WTC11 (cell line): Measurements from ENCODE around the gene NOL9.

Experiments used
- JUN ChIP-seq: sonication (generic); formaldehyde crosslinking; IDR thresholded peaks from 2 replicates; pipeline ENCODE4 v1.8.0; 2023; ENCODE audit warnings: mild to moderate bottlenecking, missing genetic modification reagents
- MAX ChIP-seq: sonication (generic); formaldehyde crosslinking; IDR thresholded peaks from 2 replicates; pipeline ENCODE4 v1.8.0; 2022; ENCODE audit warnings: mild to moderate bottlenecking, missing genetic modification reagents
- NR1H2 ChIP-seq: sonication (generic); formaldehyde crosslinking; IDR thresholded peaks from 2 replicates; pipeline ENCODE4 v1.9.0; 2021; ENCODE audit warnings: mild to moderate bottlenecking, moderate library complexity, missing genetic modification reagents
- PRRX2 ChIP-seq: fragments of 250-450 bp; sonication (Bioruptor Pico); IDR thresholded peaks from 2 replicates; pipeline ENCODE4 v1.8.0; 2021; ENCODE audit warnings: mild to moderate bottlenecking
- ZNF232 ChIP-seq: sonication (generic); formaldehyde crosslinking; IDR thresholded peaks from 2 replicates; pipeline ENCODE4 v1.8.0; 2022; ENCODE audit warnings: mild to moderate bottlenecking, missing genetic modification reagents
- TF ChIP-seq, protein P1 (sequence below): fragments of 200-600 bp; IDR thresholded peaks from 2 replicates; pipeline ENCODE4 v1.8.0; 2022; ENCODE audit warnings: antibody characterized with exemption
- TF ChIP-seq, protein P2 (sequence below): sonication (generic); formaldehyde crosslinking; IDR thresholded peaks from 2 replicates; pipeline ENCODE4 v1.8.1; 2022; ENCODE audit warnings: mild to moderate bottlenecking, moderate library complexity, missing genetic modification reagents
- TF ChIP-seq, protein P3 (sequence below): sonication (generic); formaldehyde crosslinking; IDR thresholded peaks from 2 replicates; pipeline ENCODE4 v1.8.0; 2022; ENCODE audit warnings: mild to moderate bottlenecking, missing genetic modification reagents

DNA sequence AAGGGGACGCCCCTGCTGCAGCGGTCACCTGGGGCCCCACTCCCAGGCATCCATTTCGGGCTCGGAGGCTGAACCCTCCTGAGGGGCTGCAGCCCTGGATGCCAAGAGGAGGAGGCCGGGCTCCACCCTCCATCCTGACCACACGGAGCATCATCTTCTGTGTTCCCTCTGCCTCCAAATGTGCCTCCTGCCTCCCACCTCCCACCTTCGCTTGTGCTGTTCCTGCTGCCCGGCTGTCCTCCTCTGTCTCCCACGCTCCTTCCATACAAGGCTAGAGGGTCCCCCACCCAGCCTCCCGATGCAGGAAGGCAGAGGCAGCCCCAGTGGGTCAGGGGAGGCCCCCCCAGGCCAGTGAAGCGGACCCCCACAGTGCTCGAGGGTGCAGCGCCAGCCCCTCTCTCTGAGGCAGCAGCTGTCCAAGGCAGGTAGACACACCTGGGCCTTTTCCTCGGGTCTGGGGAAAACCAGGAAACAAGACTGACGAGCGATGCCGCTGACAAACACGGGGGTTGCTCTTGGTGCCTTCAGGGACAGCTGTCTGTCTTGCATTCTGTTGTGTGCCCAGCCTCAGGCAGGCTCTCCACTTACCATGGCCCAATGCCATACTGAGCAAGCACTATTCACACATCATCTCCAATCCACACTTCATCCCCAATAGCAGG lies 46.0 kb downstream of the NOL9 start:
- TF ChIP-seq, protein P1, sequence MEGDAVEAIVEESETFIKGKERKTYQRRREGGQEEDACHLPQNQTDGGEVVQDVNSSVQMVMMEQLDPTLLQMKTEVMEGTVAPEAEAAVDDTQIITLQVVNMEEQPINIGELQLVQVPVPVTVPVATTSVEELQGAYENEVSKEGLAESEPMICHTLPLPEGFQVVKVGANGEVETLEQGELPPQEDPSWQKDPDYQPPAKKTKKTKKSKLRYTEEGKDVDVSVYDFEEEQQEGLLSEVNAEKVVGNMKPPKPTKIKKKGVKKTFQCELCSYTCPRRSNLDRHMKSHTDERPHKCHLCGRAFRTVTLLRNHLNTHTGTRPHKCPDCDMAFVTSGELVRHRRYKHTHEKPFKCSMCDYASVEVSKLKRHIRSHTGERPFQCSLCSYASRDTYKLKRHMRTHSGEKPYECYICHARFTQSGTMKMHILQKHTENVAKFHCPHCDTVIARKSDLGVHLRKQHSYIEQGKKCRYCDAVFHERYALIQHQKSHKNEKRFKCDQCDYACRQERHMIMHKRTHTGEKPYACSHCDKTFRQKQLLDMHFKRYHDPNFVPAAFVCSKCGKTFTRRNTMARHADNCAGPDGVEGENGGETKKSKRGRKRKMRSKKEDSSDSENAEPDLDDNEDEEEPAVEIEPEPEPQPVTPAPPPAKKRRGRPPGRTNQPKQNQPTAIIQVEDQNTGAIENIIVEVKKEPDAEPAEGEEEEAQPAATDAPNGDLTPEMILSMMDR, result no peak
- TF ChIP-seq NR1H2 (no peak), ZNF232 (no peak), MAX (CRISPR knock-in tag) (no peak), JUN (no peak), PRRX2 (CRISPR knock-in tag) (no peak)
- TF ChIP-seq, protein P2, sequence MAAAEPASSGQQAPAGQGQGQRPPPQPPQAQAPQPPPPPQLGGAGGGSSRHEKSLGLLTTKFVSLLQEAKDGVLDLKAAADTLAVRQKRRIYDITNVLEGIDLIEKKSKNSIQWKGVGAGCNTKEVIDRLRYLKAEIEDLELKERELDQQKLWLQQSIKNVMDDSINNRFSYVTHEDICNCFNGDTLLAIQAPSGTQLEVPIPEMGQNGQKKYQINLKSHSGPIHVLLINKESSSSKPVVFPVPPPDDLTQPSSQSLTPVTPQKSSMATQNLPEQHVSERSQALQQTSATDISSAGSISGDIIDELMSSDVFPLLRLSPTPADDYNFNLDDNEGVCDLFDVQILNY (CRISPR knock-in tag), result no peak
- TF ChIP-seq, protein P3, sequence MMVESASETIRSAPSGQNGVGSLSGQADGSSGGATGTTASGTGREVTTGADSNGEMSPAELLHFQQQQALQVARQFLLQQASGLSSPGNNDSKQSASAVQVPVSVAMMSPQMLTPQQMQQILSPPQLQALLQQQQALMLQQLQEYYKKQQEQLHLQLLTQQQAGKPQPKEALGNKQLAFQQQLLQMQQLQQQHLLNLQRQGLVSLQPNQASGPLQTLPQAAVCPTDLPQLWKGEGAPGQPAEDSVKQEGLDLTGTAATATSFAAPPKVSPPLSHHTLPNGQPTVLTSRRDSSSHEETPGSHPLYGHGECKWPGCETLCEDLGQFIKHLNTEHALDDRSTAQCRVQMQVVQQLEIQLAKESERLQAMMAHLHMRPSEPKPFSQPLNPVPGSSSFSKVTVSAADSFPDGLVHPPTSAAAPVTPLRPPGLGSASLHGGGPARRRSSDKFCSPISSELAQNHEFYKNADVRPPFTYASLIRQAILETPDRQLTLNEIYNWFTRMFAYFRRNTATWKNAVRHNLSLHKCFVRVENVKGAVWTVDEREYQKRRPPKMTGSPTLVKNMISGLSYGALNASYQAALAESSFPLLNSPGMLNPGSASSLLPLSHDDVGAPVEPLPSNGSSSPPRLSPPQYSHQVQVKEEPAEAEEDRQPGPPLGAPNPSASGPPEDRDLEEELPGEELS, result no peak
